HL-60/S4 treated with phorbol 12-myristate 13-acetate at 8.2 ng/mL for 4 days and 3 days (cell line): ENCODE measurements around the gene PMPCA.

ENCODE experiments used
- in situ Hi-C: fragments of 300-500 bp; cut with MboI; formaldehyde crosslinking; loops from 2 replicates; pipeline ENCODE4 v1.15.0; 2022; ENCODE audit warnings: low sequenced_read_pairs

The PMPCA gene

DNA sequence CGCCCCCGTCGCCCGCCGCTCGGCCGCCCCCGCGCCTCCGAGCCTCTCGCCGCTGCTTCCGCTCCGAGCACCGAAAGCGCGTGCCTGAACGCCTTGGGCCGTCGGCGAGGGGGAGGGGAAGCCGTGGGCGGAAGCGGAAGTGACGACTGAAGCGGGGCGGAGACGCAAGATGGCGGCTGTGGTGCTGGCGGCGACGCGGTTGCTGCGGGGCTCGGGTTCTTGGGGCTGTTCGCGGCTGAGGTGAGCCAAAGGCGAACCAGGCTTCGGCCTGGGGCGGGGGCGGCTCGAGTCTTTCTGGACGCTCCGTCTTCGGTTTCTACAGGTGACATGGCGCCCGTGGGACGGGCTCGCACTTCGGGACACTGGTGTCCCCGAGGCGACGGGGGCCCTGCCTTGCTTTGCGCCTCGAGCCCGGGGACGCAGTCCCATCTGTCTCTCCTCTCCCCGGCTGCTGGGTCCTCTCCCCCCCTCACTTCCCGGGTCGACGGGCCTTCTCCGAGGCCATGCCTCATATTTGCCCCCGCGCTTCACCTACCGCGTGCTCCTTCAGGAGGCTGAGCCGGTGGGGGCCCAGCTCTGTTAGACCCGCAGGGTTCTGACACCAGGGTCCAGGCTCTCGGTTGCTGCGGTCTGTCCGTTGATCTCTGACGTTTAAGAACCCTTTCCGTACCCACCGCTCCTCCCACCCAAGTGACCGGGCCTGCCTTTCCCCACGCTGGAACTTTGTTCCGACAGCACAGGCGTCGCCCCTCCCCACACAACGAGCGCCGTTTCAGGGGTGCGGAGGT lies at the start of gene PMPCA, which contains the start of gene ENTR1:
PMPCA (plus strand) TSS at position 159 of the 788 bp plus-strand sequence; CDS start at position 170, 11 bp downstream.
ENTR1 (minus strand) TSS at position 115 of the 788 bp plus-strand sequence. CDS start 217 bp downstream, outside the sequence.
- in situ Hi-C loops: no loop called here

DNA sequence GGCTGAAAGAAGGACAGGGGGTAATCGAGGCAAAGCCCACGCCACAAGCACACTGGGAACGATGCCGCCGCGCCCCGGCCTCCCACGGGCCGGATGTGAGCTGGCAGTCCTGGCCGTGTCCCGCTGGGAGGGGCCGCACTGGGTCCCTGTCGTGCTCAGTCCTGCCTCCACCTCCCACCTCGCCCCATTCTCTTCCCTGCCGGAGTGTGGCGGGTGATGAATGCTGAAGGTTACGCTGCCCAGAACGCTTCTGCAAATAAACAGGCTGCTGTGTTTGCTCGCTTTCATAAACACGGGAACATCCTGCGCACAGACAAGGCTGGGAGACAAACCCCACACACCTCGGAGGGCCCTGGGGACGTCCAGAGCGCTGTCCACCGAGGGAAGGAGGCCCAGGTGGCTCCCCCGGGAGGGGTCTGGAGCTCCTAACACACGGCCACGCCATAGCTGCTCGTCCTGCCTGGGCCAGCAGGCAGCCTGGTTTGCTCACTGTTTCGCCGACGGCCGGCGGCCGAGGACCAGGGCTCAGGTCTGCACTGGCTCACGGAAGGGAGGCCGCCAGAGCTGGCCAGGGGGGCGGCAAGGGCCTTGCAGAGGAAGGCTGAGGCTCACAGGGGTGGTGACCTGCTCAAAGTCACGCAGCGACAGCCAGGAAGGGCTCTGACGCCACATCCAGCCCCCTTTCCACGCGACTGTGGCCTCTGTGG lies 49.3 kb upstream of the PMPCA start:
- in situ Hi-C loops: no loop called here

DNA sequence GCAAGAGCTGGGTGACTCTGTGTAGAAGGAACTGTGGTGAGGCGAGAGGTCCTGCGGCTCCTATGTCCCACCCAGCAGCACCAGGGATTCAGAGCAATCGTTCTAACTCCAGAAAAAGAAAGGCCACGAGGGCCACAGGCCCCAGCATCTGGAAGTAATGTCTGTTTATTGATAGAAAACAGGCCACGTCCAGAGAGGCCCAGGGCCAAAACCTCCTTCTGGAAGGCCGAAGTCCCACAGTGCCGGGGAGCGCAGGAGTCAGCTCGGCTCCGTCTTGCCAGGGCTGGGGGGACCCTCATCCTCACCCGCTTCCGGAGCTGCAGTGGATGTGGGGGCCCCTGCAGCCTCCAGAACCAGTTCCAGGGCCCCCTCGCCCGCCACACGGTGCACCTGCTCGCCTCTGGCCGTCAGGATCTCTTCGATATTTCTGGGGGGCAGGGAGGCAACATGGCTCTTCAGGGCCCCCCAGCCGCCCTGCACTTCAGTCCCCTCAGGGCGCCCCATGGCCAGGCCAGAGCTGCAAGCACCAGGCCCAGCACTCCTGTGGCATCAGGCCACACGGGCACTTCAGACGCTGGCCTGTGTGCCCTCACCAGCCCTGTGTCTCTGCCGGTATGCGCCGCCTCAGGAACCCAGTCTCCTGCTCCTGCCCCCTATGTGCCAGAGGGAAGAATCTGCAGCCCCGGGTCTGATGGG lies 48.6 kb upstream of the PMPCA start:
- in situ Hi-C loops: no loop called here

DNA sequence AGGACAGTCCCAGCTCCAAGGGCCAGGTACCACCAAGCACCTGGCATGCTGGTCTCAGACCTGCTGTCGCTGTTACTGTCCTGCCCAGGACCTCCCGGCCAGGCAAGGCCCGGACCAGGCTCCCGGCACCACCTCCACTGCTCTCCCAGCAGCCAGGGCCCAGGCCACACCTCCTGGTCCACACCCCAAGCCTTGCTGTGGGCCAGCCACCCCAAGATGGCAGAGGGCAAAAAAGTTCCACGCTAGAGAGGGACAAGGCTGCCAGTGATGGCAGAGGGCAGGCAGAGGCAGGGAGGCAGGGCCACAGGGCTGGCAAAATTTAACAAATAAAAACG lies 48.0 kb upstream of the PMPCA start:
- in situ Hi-C loops: no loop called here

DNA sequence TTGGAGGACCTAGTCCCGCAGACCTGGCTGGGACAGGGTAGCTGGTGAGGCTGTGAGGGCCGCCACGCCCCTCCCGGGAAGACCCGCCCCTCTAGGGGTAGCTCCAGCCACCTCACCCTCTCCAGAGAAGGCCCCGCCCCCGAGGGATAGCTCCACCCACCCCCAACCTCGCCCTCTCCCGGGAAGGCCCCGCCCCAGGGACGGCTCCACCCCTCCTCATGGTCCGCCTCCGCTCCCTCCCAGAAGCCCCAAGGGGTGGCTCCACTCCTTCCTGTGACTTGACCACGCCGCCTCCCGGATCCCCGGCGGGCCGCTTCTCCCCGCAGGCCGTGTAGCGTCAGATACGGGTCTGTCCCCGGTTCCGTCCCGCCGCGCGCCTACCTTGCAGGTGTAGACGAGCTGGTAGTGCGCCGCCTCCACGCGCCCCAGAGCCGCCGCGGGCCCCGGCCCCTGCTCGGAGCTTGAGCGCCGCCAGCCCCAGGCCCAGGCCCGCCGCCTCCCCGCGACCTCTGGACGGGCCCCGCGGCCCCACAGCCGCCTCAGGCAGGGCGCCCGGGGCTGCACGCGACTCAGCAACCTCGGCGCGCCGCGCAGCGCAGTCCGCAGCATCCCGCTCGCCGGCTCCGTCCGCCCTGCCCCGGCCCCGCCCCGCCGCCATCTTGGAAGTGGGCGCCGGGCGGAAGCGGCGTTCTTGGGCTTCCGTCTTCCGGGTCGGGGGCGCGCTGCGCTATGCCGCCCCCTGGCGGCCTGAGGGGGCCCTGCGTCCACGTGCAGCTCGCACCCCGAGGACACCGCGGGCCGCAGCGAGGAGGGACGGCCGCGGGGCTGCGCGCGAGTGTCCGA lies 47.1 kb upstream of the PMPCA start, which contains the start of gene DNLZ:
DNLZ (minus strand) TSS at position 639 of the 843 bp plus-strand sequence; CDS start at position 609, 30 bp downstream.
- in situ Hi-C loops: no loop called here

DNA sequence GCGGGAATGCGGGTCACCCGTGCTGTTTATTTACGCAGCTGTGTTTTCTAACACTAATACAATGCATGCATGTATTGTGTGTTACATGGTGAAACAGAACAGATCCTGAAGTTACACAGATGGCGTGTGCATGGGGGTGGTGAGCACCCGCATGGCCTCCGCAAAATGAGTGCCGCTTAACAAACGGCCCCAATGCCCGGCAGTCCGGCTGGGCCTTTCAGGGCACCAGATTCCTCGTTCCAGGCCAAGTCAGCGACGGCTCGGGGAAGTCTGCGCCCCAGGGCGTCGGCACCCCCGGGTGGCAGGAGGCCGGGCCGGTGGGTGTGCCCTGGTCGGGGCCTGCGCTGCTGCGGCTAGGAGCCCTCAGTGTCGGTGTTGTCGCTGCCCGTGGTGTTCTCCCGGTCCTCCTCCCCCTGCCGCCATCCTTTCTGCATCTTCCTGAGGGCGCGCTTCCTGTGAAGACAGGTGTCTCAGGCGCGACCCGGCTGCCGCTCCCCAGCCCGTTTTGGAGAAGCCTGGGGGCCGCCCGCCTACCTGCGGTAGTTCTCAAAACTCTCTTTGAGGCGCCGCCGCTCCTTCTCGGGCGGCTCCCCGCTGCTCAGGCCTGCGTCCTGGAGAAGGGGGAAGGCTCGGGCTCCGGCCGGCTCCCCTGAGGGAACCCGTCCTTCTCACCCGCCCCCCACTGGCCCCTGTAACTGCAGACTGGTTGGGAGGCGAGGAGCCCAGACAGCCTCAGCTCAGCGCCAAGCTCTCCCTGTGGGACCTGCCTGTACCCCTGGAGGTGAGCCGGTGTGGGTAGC lies 46.3 kb upstream of the PMPCA start:
- in situ Hi-C loops: no loop called here

GRCh38 chr9:136364942-136365774 lies 45.3 kb upstream of the PMPCA start:
- in situ Hi-C loops: no loop called here

- in situ Hi-C loops: no loop called here
Observed at GRCh38 chr9:136365775-136366222, 44.7 kb upstream of the PMPCA start.

DNA sequence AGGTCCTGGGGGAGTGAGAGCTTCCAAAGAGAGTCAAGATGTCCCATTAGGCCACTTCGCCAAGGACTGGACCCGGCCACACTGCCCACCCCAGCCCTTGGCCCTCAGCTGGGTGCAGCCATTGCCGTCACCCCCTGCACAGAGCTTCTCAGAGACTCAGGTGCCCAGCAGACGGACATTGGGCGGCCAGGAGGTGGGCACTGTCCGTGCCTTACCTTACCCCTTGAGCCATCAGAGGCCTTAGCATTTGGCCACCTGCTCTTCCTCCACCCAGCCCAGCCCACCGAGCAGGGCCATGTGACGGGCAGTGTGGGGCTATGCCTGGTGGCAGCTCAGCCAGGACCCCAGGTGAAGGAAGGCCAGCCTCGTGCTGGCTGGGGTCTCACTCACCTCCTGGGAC lies 43.6 kb upstream of the PMPCA start:
- in situ Hi-C loops: no loop called here

DNA sequence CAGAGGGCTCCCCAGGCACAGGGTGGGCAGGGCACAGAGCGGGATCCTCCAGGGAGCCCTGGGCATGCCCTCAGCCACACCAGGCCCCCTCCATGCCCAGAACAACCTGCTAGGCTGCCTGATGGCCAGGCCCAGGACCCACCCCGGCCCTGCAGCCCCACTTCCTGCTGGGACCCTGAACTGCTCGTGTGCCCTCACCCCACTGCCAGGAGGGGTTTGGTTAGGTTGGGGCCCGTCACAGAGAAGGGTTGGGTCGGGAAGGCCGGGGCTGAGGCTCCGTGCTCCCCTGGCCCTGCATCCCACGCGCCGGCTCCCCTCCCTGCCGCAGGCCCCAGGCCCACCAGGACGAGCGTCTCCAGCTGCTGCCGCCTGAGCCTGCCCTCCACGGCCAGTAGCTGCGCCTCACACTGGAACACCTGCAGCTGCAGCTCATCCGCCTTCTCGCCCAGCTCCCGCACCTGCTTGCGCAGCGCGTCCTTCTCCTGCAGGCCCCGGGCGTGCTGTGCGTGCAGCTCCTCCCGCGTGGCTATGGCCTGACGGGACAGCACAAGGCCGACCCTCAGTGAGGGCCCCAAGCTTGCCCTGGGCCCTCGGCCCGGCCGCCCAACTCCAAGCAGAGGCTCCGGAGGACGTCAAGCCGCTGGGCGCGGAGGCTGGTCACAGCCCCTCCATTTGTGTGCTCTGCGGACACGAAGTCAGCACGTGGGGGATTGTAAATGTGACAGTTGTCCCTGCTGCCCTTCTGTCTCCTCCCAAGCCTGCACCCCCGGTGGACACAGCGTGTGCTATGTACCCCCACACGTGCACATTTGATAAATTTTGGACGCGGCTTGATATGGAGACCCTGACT lies 42.9 kb upstream of the PMPCA start:
- in situ Hi-C loops: no loop called here

GRCh38 chr9:136368190-136368589 lies 42.3 kb upstream of the PMPCA start:
- in situ Hi-C loops: no loop called here

DNA sequence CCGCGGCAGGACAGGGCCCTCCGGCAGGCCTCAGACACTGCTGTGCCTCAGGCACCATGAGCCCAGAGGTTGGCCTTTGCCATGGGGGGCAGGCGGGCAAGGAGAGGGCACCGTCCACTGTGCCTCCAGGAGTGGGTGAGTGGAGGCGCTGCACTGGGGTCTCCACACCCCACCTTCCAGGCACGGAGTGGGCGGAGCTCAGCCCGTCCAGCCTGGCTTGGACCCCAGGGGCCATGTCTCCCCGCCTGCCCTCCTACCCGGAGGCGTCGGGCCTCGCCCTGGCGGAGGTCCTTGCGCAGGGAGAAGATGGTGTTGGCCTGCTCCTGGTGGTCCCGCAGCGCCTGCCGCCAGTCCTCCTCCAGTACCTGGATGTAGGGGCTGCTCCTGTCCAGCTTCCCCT lies 40.4 kb upstream of the PMPCA start:
- in situ Hi-C loops: no loop called here

DNA sequence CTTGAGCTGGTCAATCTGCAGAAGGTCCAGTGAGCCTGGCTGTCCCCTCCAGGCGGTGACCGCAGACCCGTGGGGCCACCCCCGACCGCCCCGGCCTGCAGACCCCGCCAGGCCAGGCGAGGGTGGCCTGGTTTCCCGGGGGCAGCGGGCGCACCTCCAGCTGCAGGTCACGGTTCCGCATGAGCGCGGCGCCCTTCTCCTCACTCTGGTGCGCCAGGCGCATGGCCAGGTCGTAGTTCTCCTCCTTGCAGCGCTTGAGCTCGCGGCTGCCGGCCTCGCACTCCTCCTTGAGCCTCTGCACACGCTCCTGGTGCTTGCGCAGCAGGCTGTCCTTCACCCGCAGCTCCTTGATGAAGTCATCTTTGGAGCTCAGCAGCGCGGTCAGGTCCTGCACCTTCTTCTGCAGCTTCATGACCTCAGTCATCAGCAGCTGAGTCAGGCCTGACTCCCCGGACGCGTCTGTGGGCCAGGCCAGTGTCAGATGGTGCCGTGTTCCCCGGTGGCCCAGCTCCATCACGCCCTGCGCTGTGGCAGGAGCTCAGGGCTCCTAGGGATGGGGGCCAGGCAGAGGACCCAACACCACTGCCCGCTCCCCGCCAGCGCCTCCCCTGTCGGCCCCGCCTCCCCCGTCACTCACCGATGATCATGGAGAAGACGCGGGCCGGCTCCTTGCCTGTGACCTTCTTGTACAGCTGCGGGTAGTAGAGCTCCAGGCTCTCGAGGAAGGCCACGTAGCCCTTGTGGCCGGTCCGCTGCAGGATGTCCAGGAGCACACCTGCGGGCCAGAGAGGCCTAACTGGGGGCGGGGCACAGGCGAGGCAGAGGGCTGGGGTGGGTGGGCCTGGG lies 39.5 kb upstream of the PMPCA start:
- in situ Hi-C loops: no loop called here

GRCh38 chr9:136371533-136371880 lies 39.0 kb upstream of the PMPCA start:
- in situ Hi-C loops: no loop called here

DNA sequence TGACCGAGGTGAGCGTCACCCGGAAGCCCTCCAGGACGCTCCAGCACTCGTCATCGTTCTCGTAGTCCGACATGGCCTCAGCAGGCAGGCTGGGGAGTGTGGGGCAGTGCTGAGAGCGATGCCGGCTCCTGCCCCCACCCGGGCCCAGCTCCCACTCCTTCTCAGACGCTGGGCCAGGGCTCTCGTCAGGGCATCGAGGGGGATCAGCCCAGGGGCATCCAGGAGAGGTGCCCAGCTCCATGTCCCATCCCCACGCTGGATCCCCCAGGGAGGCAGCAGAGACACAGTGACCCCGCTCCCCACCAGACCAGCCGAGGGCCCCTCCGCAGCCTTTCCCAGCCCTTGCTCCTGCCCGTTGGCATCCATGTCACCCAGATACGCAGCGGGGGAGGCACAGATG lies 38.5 kb upstream of the PMPCA start:
- in situ Hi-C loops: no loop called here

GRCh38 chr9:136372561-136373299 lies 37.7 kb upstream of the PMPCA start:
- in situ Hi-C loops: no loop called here
